ENCODE results near the gene BDNF.
"Not testable (repeated sequence)": the region's sequence is repeated elsewhere in the genome, so short reads cannot be mapped to it uniquely, and the experiment has no call there.

- not testable (repeated sequence) for TF ChIP-seq CTCF, POLR2A (IDR thresholded peaks at IDR 0.05)
These were observed 71.2 kb downstream of the BDNF start for GRCh38 chr11:27629023-27629422.

All from lower leg skin (tissue), 3 donors.